GM19463 (cell line): ENCODE data around the gene PSG3.
"Not testable (repeated sequence)": the region's sequence is repeated elsewhere in the genome, so short reads cannot be mapped to it uniquely, and the experiment has no call there.

Experiments
- ATAC-seq: cut with Tn5 transposase; IDR thresholded peaks from one replicate; pipeline ENCODE4 v1.9.1; 2021; ENCODE audit warnings: mild to moderate bottlenecking, moderate library complexity; ENCODE audit not compliant: unreplicated experiment

The PSG3 gene

DNA sequence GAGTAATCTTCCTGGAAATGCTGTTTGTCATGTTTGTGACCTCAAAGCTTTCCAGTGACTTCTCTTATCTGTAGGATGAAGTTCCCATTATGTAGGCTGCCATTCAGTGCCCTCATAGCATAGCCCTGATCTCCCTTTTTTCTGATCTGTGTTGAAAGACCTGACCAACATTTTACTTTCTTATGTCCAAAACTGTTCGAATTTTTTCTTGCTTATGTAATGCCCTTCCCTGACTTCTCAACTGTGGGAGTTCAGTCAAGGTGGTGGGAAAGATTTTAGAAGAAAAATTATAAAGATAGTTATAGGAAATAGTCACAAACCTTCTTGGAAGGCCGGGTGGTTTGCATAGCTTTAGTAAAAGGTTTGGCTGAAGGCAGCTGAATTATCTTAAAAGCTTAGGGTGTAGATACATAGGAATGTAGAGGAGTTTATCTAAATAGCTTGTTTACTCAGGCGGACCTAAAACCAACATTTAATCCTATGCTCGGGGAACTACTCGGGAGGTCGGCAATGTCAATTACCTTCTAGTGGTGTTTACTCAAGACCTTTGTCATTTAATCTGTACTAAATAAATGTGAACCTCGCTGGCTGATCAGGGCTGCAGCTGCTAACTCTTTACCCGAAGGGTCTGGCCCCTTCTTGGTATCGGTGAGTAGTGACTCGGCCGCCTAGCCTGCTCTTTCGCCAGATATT is 44.3 kb downstream of the PSG3 start:
- ATAC-seq, result no peak

DNA sequence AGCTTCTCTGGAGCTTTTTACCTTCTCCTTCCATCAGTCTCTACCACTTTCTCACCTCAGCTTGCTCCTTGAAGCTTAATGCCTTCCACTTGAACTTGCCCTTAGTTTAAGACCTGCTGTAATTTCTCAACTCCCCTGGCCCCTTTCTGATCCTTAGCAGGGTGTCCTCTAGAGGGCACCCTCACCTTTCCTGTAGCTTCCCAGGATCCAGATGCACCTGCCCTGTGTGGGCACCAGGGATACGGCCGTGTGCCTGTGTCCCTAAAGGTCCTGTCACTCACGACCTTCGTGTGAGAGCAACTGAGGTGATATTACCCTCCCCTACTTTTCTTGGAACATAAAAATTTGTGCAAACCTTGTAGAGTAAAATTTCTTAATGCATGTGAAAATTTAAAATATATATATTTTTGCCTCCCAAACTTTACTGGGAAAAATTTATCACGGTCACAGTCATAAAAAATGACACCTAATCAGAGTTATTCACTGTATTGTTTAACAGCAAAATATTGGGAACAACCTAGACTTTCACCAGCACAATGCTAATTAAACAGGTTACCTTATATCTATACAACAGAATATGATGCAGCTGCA is 46.4 kb downstream of the PSG3 start:
- no peak for ATAC-seq

DNA sequence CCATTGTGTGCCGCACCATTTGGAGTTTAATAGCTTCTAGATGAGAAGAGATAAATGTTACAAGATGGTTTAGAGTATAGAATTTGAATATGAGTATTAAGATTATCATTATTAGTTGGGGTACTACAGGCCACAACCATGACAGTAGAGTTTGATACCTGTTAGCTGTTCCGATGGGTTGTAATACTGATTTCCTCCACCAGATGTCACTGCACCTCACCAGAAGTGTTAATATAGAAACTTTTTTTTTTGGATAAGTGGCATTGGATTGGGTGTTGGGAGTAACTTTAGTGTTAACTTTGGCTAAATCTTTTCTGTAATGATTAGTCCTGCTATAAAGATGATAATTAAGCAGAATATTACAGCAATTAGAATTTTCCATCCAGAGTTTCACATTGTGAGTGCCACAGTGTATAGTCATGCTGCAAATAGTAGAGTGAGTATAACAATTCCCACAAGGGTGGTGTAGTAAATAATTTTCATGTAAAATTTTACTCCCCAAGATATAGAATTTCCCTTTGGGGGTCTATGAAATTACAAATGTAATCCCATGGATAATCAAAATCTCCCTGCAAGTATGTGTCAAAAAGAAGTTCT is 56.3 kb downstream of the PSG3 start:
- no peak for ATAC-seq

DNA sequence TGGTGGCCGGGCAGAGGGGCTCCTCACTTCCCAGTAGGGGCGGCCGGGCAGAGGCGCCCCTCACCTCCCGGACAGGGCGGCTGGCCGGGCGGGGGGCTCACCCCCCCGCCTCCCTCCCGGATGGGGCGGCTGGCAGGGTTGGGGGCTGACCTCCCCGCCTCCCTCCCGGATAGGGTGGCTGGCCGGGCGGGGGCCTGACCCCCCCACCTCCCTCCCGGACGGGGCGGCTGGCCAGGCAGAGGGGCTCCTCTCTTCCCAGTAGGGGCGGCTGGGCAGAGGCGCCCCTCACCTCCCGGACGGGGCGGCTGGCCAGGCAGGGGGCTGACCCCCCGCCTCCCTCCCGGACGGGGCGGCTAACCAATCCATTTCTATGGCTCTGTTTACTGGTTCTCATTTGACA is 64.0 kb downstream of the PSG3 start:
- ATAC-seq, result not testable (repeated sequence)

DNA sequence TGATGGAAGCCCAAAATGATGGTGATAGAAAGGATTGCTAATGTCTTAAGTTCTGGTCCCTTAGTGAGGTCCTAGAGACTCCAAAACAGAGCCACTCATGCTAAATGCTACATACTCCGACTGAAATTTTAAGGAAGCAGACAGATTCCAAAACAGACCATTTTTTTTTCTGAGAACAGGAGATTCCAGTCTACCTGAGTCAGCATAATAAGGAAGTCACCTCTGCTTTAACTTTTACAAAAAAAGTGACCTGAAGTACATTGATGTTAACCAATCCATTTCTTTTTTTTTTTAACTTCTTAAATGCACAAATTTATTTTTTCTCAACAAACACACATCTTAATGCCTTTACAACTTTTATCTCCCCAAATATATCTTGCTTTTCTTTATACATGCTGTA is 65.7 kb downstream of the PSG3 start:
- ATAC-seq, result not testable (repeated sequence)
